HG03457 (cell line): ENCODE results near the gene MRC2.
"Not testable (repeated sequence)": the region's sequence is repeated elsewhere in the genome, so short reads cannot be mapped to it uniquely, and the experiment has no call there.

ENCODE experiments used
- ATAC-seq: cut with Tn5 transposase; IDR thresholded peaks from one replicate; pipeline ENCODE4 v1.9.1; 2021; ENCODE audit warnings: moderate number of reproducible peaks; ENCODE audit not compliant: unreplicated experiment

Gene MRC2

DNA sequence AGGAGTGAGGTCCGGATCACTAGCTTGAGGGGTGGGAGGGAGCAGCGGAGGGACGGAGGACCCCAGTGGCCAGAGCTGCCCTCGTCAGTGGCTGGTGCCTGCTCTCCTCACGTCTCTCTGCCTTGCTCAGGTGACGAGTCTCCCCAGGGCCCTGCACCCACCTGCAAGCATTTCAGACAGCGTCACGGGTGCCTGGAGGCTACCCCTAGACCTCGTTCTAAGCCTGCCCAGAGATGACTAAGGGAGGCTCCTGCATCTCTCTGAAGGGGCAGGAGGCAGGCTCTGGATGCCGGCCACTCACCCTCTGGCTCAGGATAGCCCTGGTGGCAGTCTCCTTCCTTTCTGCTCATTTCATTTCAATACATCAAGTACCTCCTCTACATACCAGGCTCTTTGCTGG is 68.8 kb downstream of the MRC2 start:
- ATAC-seq: no peak

DNA sequence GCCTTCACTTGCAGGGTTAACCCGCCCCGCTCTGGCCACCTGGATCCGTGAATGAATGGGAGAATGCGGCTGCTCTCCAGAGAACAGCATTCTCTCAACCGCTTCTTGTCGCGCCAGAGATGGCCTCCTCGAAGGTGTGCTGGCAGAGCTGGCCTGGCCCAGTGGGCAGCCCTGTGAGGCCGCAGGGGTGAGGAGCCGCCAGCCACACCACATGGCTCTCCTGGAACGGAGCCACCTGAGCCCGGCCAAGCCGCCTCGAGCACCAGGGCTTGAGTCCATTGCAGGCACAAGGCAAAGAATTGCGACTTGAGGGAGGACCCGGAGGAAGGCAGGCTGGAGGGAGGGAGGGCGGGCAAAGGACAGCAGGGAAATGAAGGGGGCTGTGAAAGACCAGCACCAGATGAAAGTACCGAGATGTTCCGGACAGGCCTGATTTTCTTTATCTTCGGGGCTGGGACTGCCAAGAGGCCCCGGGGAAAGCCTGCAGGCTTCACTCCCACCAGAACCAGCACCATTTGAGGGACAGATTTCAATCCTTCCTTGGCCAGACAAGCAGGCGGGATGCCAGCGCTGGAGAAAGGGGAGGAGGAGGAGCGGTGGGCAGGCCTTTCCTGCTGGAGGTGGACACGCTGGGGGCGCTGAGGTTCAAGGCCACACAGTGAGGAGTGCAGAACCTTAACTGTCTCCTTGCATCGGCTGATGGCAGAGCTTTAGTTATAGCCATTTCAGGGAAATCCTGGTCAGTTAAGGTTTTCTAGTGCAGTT is 69.4 kb downstream of the MRC2 start:
- ATAC-seq: no peak

DNA sequence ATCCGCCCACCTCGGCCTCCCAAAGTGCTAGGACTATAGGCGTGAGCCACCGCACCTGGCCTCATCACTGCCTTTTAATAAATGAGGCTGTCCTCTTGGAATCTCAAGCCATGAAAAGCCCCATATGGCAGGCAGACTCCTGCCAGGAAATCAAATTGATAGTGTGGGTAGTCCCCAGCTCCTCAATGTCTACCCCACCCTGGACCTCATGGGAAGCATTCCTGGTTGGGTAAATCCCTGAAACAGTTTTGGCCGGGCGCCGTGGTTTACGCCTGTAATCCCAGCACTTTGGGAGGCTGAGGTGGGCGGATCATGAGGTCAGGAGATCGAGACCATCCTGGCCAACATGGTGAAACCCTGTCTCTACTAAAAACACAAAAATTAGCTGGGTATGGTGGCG is 71.0 kb downstream of the MRC2 start:
- ATAC-seq: not testable (repeated sequence)

DNA sequence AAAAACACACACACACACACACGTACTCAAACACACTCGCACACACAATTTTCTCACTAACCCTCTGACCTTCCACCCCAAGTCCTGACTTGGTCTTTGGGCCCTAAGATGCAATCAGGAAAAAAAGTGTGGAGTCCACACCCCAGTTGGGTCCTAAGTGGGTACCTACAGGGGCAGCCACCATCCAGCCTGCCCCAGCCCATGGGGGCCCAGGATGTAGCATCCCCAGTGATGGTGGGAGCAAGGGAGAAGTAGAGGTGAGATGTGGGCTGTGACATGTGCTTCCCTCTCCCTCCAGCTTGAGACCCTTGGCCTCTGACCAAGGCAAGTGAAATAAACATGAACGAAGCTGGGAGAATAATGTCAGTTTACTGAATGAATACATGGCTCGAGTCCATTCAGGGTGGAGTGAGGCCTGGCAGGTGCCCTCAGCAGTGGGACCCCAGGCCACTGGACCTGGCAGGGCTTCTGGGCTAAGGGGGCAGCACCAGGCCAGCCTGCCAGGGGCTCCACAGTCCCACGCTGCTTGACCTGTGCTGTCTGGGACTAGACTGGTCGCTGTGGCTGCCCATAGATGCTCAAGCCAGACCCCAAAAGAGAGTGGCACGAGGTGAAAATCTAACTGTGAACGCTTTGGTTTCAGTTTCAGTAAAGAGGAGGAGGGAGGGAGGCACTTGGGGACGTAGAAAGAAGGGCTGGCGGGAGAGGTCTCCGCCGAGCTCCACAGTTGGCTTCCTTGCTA is 73.7 kb downstream of the MRC2 start:
- no peak for ATAC-seq

DNA sequence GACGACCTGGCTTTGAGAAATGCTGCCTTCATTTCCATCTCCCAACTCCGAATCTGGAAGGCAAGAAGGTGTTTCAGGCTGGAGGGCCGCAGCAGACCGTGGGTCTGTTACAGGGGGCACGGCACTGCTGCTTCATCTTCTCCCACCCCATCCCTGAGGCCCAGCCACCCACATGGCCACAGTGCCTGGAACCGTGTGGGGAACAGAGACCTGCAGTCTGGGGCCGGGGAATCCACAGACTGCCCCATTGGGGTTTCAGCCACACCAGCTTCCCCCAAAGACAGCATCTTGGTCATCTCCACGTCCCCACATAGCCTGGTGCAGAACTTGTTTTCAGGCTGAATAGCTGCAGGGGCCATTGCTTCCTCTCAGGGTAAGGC is 74.2 kb downstream of the MRC2 start:
- no peak for ATAC-seq

DNA sequence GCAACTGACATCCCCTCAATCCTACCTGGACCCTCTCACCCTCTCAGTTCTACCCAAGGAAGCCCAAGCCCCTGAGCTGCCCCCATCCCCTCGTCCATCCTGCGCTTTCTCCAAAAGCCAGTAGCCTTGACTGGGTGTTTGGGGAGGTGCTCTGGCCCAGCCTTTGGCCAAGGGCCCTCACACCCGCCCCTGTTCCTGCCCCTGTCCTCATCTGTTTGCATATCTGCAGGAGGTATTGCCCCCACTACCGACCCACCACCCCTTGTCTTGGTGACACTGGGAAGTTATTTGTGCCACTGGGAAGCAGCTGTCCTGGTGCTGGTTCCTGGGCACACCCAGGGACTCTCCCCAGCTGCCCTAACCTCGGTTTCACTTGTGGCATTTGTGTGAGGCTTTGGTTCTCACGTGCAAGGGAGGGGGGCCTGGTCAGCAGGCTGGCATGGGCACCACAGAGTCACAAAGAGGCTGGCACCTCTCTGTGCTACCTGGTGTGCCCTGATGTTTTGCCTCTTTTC is 75.3 kb downstream of the MRC2 start:
- ATAC-seq: no peak

DNA sequence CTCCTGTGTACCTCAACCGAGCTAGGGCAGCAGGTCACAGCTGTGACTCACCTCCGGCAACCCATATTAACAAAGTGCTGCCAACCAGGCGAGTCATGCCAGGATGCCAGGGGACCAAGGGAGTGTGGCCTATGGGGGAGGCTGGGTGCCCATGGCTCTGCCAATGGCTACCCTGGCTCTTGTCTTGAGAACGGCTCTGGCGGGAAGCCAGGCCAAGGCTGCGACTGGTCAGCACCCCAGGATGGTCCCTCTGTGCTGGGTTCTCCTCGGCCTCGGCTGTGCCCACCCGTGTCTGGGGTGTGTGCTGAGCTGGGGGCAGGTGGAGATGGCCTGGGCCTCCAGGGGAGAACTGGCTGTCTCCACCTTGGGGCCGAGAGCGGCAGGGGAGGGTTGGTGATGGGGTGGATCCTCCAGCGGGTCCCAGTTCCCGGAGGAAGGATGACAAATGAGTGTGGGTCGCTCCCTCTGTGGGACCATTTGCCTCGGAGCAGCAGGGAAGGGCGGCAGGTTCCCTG is 75.8 kb downstream of the MRC2 start:
- ATAC-seq: no peak

DNA sequence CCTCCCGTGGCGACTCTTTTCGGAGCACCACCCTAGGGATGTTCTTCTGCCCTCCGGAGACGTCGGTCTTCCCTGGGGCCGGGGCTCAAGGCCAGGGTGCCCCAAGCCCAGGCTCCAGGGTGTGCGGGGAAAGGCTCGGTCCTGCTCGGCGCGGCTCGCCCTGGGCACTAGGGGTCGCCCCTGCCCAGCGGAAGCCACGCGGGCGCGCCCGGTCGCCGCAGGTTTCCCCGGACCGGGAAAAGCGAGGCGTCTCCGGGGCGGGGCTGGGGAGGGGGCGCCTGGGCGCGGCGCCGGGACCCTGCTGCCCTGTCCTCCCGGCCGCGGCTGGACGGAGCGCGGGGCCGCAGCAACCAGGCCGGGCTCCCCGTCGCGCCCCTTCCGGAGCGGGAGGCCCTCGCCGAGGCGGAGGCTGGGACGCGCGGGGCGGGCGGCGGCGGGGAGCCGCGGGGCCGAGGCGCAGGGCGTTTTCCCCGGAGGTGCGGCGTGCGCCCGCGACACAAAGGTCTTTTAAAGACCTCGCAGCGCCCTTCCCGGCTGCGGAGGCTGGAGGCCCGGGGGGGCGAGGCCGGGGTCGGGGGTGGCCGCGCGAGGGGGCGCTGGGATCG is 76.4 kb downstream of the MRC2 start:
- peak; percentile 75 for ATAC-seq

DNA sequence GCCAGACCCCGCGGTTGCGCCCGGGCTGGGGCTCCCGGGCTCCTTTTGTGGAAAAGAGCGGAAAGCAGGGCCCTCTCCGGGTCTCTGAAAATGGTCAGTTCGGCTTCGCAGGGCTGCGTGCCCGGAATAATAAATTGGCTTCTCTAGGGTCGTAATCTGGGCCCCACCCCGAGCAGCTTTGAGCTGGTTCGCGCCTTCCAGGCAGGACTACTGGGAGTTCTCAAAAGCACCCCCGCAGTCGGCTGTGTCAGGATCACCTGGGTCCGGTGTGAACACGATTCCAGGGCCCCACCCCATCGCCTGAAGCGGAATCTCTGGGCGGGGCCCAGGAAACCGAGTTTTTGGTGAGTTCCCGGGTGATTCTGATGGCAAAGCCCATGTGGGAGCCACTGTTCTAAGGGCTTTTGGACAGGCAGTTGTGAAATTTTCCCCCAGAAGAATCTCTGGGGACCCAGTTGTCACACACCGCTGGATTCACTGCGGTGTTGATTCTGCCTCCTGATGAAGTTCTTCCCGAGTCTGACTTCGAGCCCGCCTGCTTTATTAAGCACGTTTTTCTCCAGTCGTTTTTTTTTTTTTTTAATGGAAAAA is 77.0 kb downstream of the MRC2 start:
- no peak for ATAC-seq

DNA sequence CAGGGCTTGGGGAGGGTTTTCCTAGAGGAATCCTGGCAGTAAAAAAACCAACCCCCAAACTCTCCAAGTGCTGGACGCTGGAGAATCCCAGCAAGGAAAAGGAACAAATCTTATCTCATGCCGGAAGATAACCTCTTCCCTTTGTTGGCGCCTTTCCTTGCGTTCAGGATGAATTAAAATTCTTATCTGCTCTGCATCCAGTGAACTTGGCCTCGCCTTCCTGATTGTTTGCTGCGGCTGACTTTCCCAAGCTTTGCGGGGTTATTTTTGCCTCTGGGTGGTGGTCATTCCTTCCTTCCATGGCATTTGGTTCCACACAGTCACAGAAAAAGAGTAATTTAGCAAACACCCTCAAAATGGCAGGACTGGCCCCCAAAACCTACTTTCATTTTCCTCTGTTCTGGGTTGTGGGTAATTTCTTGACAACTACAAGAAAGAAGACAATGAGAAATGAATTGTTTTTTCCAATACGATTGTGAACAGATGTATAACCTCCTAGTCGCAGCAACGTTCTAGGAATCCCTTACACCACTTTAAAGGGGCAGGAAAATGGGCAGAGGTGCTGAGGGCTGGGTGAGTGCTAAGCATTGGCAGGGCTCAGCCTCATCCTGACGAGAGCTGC is 77.8 kb downstream of the MRC2 start:
- no peak for ATAC-seq

DNA sequence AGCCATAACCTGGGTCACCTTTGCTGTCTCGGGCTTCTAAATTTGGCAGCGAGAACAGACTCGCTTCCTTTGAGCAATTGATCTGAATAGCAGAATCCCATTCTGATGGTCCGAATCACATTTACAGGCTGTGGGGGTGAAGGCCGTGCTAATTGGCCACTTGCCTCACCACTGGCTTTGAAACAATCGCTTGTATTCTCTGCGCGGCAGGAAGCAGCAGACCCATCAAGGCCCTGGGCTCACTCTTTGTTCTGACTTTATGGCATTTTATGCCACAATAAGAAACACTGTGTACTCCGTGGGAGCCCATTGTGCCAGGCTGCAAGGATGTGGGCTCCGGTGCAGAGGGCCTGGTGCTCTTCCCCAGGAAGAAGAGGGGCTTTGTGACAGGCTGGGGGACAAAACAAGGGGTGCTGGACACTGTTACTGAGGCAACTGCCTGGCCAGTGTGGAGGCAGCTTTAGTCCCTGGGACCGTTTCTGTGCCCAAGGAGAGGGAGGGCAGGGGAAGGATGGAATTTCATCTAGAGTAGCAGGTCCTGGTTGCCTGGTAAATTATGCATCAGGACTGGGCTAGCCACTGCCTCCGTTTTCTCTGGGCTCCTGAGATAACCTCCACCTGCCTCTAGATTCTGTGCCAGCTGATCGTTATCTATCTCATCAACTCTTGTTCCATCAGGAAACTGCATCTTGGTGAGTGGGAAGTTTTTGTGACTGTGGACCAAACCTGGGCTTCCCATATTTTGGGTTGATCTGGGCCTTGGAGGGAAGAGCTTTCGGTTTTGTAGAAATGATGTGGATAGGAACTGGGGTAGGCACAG is 78.5 kb downstream of the MRC2 start:
- no peak for ATAC-seq

DNA sequence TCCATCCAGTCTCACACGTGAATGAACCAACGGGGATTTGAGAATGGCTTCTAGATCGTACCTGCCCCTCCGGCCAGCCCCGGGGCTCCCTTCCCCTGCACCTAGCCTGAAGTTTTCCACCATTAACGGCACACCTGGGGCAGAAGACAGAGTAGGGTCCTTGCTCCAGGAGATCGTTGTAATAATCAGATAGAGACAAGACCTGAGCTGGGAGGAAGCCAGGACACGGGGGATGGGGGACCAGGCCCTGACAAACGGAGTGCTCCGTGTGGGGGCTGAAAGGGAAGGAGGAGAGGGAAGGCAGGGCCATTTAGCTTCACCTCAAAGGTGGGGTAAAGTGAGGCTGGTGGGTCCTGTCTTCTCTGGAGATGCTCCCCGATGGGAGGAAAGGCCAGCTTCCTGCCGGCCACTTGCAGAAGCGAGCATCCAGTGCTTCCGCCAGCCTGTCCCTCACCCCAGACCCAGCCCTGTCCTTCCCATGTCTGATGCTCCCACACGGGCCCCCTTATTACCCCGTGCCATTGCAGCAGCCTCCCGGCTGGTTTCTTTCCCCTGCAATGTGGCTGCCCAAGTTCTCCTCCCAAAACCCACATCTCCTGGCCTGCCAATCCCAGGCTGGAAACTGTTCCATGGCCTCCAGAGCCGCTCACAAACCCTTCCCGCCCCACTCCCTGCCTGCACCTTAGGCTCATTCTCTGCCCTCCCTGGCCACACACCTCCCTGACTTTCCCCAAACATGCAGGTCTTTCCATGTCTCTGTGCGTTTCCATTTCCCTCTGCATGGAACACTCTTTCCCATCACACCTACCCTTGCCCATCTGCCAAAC is 79.3 kb downstream of the MRC2 start:
- no peak for ATAC-seq

DNA sequence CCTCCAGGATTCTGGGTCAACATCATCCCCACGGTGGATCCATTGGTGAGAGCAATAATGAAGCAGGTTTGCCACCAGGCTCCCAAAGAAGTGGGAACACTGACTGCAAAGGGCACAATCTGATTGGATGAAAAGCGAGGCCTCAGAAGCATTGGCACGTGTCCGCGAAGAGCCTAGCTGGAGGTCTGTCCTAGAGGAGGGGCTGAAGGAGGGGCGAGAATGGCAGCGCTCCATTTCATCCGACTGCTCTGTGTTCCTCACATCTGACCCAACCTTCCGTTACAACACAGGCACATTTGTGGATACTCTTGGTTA is 79.9 kb downstream of the MRC2 start:
- ATAC-seq: no peak

DNA sequence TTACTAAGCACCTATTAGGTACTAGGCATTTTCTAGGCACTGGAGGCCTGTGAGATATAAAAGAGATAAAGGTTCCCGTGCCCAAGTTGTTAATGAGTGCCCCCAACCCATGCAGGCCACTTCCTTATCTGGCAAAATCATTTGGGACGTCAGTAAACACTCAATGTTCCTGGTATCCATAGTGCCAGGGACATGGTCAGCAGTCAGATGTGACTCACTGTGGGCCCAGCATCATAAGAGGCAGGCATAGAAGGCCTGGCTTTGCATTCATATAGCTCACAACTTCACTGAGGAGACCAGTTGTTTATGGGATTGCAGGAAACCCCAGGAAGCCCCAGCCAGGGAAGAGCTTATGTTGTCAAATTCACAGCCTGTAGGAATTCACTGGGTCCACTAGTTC is 81.1 kb downstream of the MRC2 start:
- no peak for ATAC-seq

DNA sequence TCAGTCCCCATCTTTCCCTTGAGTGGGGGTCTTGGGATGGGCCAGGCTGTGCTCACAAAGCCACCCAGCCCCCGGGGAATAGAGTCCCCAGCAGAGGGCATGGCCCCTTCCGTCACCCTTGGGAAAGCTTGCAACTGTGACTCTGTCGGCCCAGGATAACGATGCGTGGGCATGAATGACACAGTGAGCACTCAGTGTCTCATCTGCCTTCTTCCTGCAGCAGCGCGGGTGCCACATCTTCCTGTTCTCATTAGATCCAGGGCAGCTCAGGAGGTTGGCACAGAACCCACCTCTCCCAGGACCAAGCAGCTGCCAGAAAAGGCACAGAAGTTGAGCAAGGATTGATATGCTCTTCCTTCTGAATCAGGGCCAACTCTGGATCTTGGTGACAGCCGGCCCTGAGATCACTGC is 84.7 kb downstream of the MRC2 start:
- ATAC-seq: no peak

DNA sequence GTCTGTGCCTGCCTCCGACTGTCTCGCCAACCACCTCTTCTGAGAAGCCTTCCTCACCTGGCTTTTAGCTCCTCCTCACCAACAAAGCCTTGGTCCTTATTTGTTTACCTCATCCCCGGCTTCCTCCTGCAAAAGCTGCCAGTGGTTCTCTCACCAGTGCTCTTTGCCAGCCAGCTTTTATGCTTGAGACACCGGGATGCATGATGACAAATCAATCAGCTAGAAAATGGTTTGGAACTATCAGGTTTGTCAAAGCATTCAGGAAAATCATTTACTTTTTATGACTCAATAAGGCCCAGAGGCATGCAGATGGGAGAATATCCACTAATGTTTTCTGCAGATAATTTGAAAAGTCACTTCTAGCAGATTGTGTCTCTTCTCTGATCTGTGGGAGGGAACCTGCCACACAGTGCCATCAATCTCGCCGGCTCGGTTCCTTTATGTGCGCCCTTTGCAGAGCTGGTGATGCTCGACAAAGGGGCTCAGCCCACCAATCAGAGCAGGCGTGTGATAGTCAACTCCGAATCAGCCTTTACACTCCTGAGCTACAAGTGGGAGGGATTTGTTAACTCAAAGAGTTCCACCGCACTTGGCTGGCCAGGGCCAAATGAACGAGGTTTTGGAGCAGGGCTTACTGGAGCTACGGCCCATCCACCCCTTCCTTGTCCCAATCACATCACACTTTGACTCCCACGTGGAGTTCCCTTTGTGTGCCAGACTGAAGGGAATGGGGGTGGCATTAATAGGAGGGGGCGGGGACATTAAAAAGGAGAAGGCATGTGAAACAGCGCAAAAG is 85.8 kb downstream of the MRC2 start:
- no peak for ATAC-seq

DNA sequence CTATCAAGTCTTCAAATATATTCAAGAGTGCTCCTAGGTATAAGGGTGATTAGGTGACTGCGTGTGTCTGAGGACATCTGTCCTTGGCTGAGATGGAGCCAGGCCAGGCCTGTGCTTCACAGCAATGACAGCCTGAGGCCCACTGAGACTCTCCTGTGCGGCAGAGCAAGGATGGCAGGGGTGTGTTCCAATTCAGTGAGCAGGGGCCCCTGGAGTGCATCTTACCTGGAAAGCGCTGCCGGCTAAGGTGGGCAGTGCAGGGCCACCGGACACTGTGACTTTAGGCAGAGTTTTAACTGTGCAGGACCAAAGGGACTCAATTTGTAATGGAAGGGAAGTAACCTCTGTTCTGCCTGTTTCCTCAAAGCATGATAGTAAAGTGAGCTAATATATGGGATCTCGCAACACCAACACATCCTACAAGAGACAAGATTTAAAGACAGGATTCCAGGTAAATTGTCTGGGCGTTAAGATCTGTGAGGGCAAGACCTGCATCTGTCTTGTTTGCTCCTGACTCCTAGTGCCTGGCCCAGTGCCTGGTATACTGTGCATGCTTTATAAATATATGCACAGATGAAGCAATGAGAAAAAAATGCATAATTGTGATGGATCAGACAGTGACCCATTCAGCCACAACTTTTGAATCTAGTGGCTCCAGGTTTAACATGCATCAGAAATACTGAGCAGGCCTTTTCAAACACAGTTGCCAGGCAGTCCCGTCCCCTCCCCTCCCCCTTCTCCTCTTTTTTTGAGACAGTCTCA is 86.7 kb downstream of the MRC2 start:
- no peak for ATAC-seq

DNA sequence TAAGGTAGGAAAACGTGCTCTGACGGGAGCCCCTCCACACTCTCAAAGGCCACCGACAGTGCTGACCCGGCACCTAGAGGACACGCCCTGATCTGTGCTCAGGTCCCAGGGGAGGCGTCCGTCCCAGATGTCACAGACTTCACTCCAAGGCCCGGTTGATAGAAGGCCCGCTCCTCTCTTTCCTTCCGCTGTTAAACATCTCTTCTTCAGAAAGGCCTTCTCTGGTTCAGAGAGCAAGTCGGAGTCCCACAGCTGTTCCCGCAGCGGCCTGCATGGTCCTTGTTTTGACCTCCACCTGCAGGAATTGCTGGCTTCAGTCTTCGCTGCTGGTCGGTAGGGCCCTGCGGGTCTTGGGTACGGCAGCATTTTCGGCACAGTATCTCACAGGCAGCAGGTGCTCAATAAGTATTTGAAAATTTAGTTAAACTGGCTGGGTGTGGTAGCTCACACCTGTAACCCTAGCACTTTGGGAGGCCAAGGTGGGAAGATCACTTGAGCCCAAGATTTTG is 88.5 kb downstream of the MRC2 start:
- no peak for ATAC-seq
